H1 (cell line): ENCODE data around the gene ZNF536. TPM values are rescaled to one million over a fixed set of nuclear protein-coding genes. Genes with fewer than 3 reads are reported as not detected.
A peak's percentile ranks its signal among the peaks of the same experiment; 100 is the strongest.

ENCODE experiments used
- CTCF ChIA-PET: fragments of 300-600 bp; sonication (Branson Sonifier 250); formaldehyde crosslinking; loops from one replicate; lab custom pipeline; 2021; ENCODE audit not compliant: partially characterized antibody; lab: Charles Lee
- POLR2A ChIA-PET: fragments of 300-600 bp; sonication (Branson Sonifier 250); formaldehyde crosslinking; loops from one replicate; lab custom pipeline; 2021; ENCODE audit warnings: inconsistent platforms; ENCODE audit not compliant: partially characterized antibody; lab: Charles Lee
- DNase-seq, 2 experiments: peaks; one replicate each; pipeline versions ENCODE4 v3.0.0 to v3.0.0-alpha.2; 2010 to 2022; ENCODE audit warnings: low spot score in 2 of 2, low read depth in 1 of 2, mixed read lengths in 1 of 2
- FAIRE-seq: peaks from 2 replicates; lab custom pipeline; 2011; peaks lifted over from hg19 to GRCh38; lab: Jason Lieb, UNC
- H2AFZ ChIP-seq: 2 replicates; pipeline ENCODE4 v1.8.1; 2012; ENCODE audit warnings: low read length, inconsistent platforms
- H2AK5ac ChIP-seq: 2 replicates; pipeline ENCODE4 v1.6.1; 2013; ENCODE audit warnings: low read depth, low read length
- H2BK120ac ChIP-seq: replicated peaks from 2 replicates; pipeline ENCODE3; 2013; ENCODE audit warnings: low read depth, low read length, inconsistent platforms
- H2BK12ac ChIP-seq: 2 replicates; pipeline ENCODE4 v1.6.1; 2013; ENCODE audit warnings: low read depth, low read length
- H2BK15ac ChIP-seq: 2 replicates; pipeline ENCODE4 v1.6.1; 2013; ENCODE audit warnings: low read length
- H2BK20ac ChIP-seq: 2 replicates; pipeline ENCODE4 v1.6.1; 2013; ENCODE audit warnings: low read length
- H2BK5ac ChIP-seq: 2 replicates; pipeline ENCODE4 v1.6.1; 2013; ENCODE audit warnings: low read depth, low read length
- H3K14ac ChIP-seq: 2 replicates; pipeline ENCODE4 v1.6.1; 2013; ENCODE audit warnings: inconsistent platforms; ENCODE audit not compliant: insufficient read length
- H3K18ac ChIP-seq: 2 replicates; pipeline ENCODE4 v1.6.1; 2013; ENCODE audit warnings: low read length; ENCODE audit errors: extremely low read depth
- H3K23ac ChIP-seq: 2 replicates; pipeline ENCODE4 v1.6.1; 2013; ENCODE audit warnings: inconsistent platforms; ENCODE audit not compliant: insufficient read length
- H3K23me2 ChIP-seq: 2 replicates; pipeline ENCODE4 v1.6.1; 2013; ENCODE audit warnings: low read depth, low read length
- H3K27ac ChIP-seq: 2 replicates; pipeline ENCODE4 v1.6.1; 2011; ENCODE audit warnings: low read depth, low read length, inconsistent platforms
- H3K27me3 ChIP-seq, 4 experiments: replicated peaks in 1 of 4; 1 replicate in 1 of 4; 2 replicates in 3 of 4; pipeline versions ENCODE4 v1.6.1 to v1.8.1; 2011 to 2013; ENCODE audit warnings: low read length in 3 of 4, mild to moderate bottlenecking in 3 of 4, inconsistent platforms in 2 of 4, mixed read lengths in 2 of 4, moderate library complexity in 1 of 4; ENCODE audit not compliant: control insufficient read depth in 3 of 4, insufficient read depth in 3 of 4; ENCODE audit errors: extremely low read depth in 1 of 4
- H3K36me3 ChIP-seq, 4 experiments: 2 replicates each; pipeline versions ENCODE4 v1.6.1 to v1.8.1; 2011 to 2013; ENCODE audit warnings: mild to moderate bottlenecking in 4 of 4, low read length in 3 of 4, moderate library complexity in 2 of 4, control low read depth in 1 of 4, inconsistent platforms in 1 of 4; ENCODE audit not compliant: insufficient read depth in 4 of 4, control insufficient read depth in 2 of 4
- H3K4ac ChIP-seq: replicated peaks from 2 replicates; pipeline ENCODE3; 2013; ENCODE audit warnings: low read length, low read depth, mixed read lengths, inconsistent platforms; ENCODE audit not compliant: insufficient read length
- H3K4me1 ChIP-seq, 4 experiments: replicated peaks in 1 of 4; 1 replicate in 1 of 4; 2 replicates in 3 of 4; pipeline versions ENCODE4 v1.6.1 to v1.8.1; 2011 to 2013; ENCODE audit warnings: low read length in 3 of 4, inconsistent platforms in 2 of 4, mixed read lengths in 1 of 4; ENCODE audit not compliant: insufficient read depth in 4 of 4, control insufficient read depth in 3 of 4
- H3K4me2 ChIP-seq, 2 experiments: 2 replicates each; pipeline versions ENCODE4 v1.6.1 to v1.8.1; 2011 to 2013; ENCODE audit warnings: low read depth in 2 of 2, low read length in 2 of 2, control low read depth in 1 of 2, inconsistent platforms in 1 of 2, mild to moderate bottlenecking in 1 of 2; ENCODE audit not compliant: insufficient read depth in 1 of 2
- H3K4me3 ChIP-seq, 4 experiments: fragments of 200-600, 300-600 bp in 1 of 4; sonication (generic), shearing (Covaris generic), sonication (Bioruptor Twin) in 1 of 4; 2 replicates each; pipeline versions ENCODE4 v1.5.1 to v1.8.1; 2011 to 2016; ENCODE audit warnings: low read length in 4 of 4, low read depth in 3 of 4, control low read depth in 2 of 4, inconsistent platforms in 2 of 4, mild to moderate bottlenecking in 2 of 4, mixed read lengths in 1 of 4, moderate library complexity in 1 of 4; ENCODE audit not compliant: insufficient read depth in 2 of 4; ENCODE audit errors: extremely low read depth in 1 of 4
- H3K56ac ChIP-seq: replicated peaks from 2 replicates; pipeline ENCODE3; 2013; ENCODE audit warnings: low read depth, mild to moderate bottlenecking, mixed read lengths, low read length, inconsistent platforms; ENCODE audit not compliant: insufficient read length
- H3K79me1 ChIP-seq: 2 replicates; pipeline ENCODE4 v1.6.1; 2013; ENCODE audit warnings: low read depth, low read length, control low read depth
- H3K79me2 ChIP-seq, 2 experiments: 2 replicates each; pipeline versions ENCODE4 v1.6.1 to v1.8.1; 2012 to 2013; ENCODE audit warnings: low read length in 2 of 2, mild to moderate bottlenecking in 2 of 2, inconsistent platforms in 1 of 2; ENCODE audit not compliant: insufficient read depth in 2 of 2, control insufficient read depth in 1 of 2
- H3K9ac ChIP-seq, 4 experiments: replicated peaks in 1 of 4; 1 replicate in 1 of 4; 2 replicates in 3 of 4; pipeline versions ENCODE4 v1.6.1 to v1.8.1; 2011 to 2013; ENCODE audit warnings: low read depth in 3 of 4, low read length in 3 of 4, control low read depth in 2 of 4, mild to moderate bottlenecking in 2 of 4, moderate library complexity in 2 of 4, inconsistent platforms in 1 of 4; ENCODE audit errors: extremely low read depth in 1 of 4
- H3K9me3 ChIP-seq, 2 experiments: 2 replicates each; pipeline versions ENCODE4 v1.6.1 to v1.8.1; 2012 to 2013; ENCODE audit warnings: mild to moderate bottlenecking in 2 of 2, moderate library complexity in 2 of 2, control low read depth in 1 of 2, inconsistent platforms in 1 of 2, low read depth in 1 of 2, low read length in 1 of 2, mixed read lengths in 1 of 2; ENCODE audit not compliant: insufficient read depth in 2 of 2
- H4K20me1 ChIP-seq, 2 experiments: replicated peaks in 1 of 2; 2 replicates each; pipeline versions ENCODE3 to v1.8.1; 2011 to 2013; ENCODE audit warnings: inconsistent platforms in 2 of 2, low read length in 2 of 2, mild to moderate bottlenecking in 1 of 2; ENCODE audit not compliant: insufficient read depth in 2 of 2, control insufficient read depth in 1 of 2
- H4K5ac ChIP-seq: 2 replicates; pipeline ENCODE4 v1.6.1; 2013; ENCODE audit warnings: low read length, low read depth, mixed read lengths, inconsistent platforms; ENCODE audit not compliant: insufficient read length
- H4K8ac ChIP-seq: 2 replicates; pipeline ENCODE4 v1.8.0; 2013; ENCODE audit warnings: mild to moderate bottlenecking, moderate library complexity, low read length, inconsistent platforms; ENCODE audit not compliant: insufficient read depth; ENCODE audit errors: extremely low read depth
- H4K91ac ChIP-seq: replicated peaks from 2 replicates; pipeline ENCODE3; 2013; ENCODE audit warnings: low read length, mixed read lengths, inconsistent platforms; ENCODE audit not compliant: insufficient read length
- ASH2L ChIP-seq: fragments of 200-600, 300-600 bp; sonication (generic); IDR thresholded peaks from one replicate; pipeline ENCODE4 v1.7.1; 2017; ENCODE audit warnings: low read length
- ATF3 ChIP-seq: IDR thresholded peaks from 2 replicates; pipeline ENCODE4 v1.6.1; 2011; ENCODE audit warnings: low read depth, mild to moderate bottlenecking, low read length; ENCODE audit not compliant: insufficient read depth
- BCL11A ChIP-seq, 2 experiments: IDR thresholded peaks; one replicate each; pipeline ENCODE4 v1.6.1; 2011; ENCODE audit warnings: low read depth in 2 of 2, low read length in 2 of 2, mild to moderate bottlenecking in 2 of 2
- CBX8 ChIP-seq: fragments of 300-800, 300-1000 bp; sonication (generic); IDR thresholded peaks from 2 replicates; pipeline ENCODE4 v1.7.1; 2016; ENCODE audit warnings: low read depth, low read length, borderline replicate concordance
- EGR1 ChIP-seq: IDR thresholded peaks from 2 replicates; pipeline ENCODE4 v1.6.1; 2011; ENCODE audit warnings: low read depth, low read length, borderline replicate concordance
- FOSL1 ChIP-seq: IDR thresholded peaks from 2 replicates; pipeline ENCODE4 v1.6.1; 2011; ENCODE audit warnings: mild to moderate bottlenecking, low read depth, low read length, moderate library complexity; ENCODE audit not compliant: insufficient read depth
- KDM1A ChIP-seq: fragments of 200-600, 300-600 bp; sonication (generic); IDR thresholded peaks from 2 replicates; pipeline ENCODE4 v1.7.1; 2016; ENCODE audit warnings: mild to moderate bottlenecking, low read length, borderline replicate concordance
- SP2 ChIP-seq: IDR thresholded peaks from 2 replicates; pipeline ENCODE4 v1.6.1; 2012; ENCODE audit warnings: mild to moderate bottlenecking, low read length, inconsistent platforms
- SRF ChIP-seq: IDR thresholded peaks from 2 replicates; pipeline ENCODE4 v1.6.1; 2011; ENCODE audit warnings: mild to moderate bottlenecking, low read depth, low read length, moderate library complexity
- SUZ12 ChIP-seq: fragments of 200-600 bp; sonication (generic); IDR thresholded peaks from 2 replicates; pipeline ENCODE4 v1.6.1; 2012; ENCODE audit warnings: mild to moderate bottlenecking, inconsistent platforms, low read length, moderate library complexity, mixed read lengths
- TAF7 ChIP-seq: optimal IDR thresholded peaks from 2 replicates; pipeline ENCODE3; 2011; ENCODE audit warnings: low read depth, mild to moderate bottlenecking, inconsistent platforms, low read length, moderate library complexity, borderline replicate concordance
- WGBS, 2 experiments: shearing (Covaris generic) in 1 of 2; methylation state at CpG; one replicate each; pipeline versions ENCODE4 v1.1.6 to v1.1.7; 2013 to 2015; ENCODE audit warnings: low lambda C conversion rate in 2 of 2, mixed read lengths in 2 of 2, inconsistent platforms in 1 of 2, low coverage in 1 of 2, missing lambda C conversion rate in 1 of 2; ENCODE audit not compliant: insufficient replicate concordance in 2 of 2, insufficient coverage in 1 of 2, insufficient read length in 1 of 2; ENCODE audit errors: extremely low coverage in 1 of 2, missing lambda C conversion rate in 1 of 2; 5-methylcytosine and 5-hydroxymethylcytosine counted together
- polyA plus RNA-seq, 7 experiments: library from polyadenylated mRNA; depleted of rRNA in 3 of 7; stranded (reverse) in 5 of 7; unstranded in 2 of 7; fragments of >200 nt in 5 of 7; fragments of 200-250 nt in 2 of 7; gene quantifications; 1 replicate in 5 of 7; 2 replicates in 1 of 7; 4 replicates in 1 of 7; pipeline versions ENCODE4 v1.2.1 to v1.2.3, GENCODE V29; 2011 to 2013; ENCODE audit warnings: missing spikeins in 2 of 7, mixed read lengths in 2 of 7
- total RNA-seq: library from RNA; stranded (reverse); fragmentation: NEBNext Ultra II Directional; extraction: Animal tissue kit (Norgen Biotek cat#: 25700); gene quantifications from 2 replicates; pipeline ENCODE4 v1.2.1, GENCODE V29; 2021

ZNF536 gene
- total and polyA plus RNA-seq, 2 of the 8 experiments (the other 6 are each of a cell fraction or from before 2014, with no cell fraction given), result 0.09 to 0.11 TPM

GRCh38 chr19:30367006-30367405, 5.2 kb upstream of the ZNF536 start:
- Histone ChIP-seq H3K27ac (no peak overlapping the region), H3K4me2 (no peak overlapping the region)
- 70% methylated on average over 4 of the region's 7 CpGs; no CpG with 5 or more reads in 1 of the 2 experiments for WGBS, 2 experiments
- TF ChIP-seq ASH2L (no peak), CBX8 (no peak), TAF7 (no peak), BCL11A (IDR thresholded peaks at IDR 0.05; ENCODE audit: low read depth in 2 of 2, low read length in 2 of 2) (no peak), ATF3 (no peak), SUZ12 (no peak), SP2 (no peak), SRF (no peak), FOSL1 (no peak), KDM1A (no peak), EGR1 (no peak)
- TF ChIP-seq, all 59 proteins: peak for 0
- no peak overlapping the region for H3K23ac ChIP-seq
- H3K9ac ChIP-seq, result no peak overlapping the region
- no peak overlapping the region for H3K14ac ChIP-seq
- no peak overlapping the region for H3K56ac ChIP-seq
- DNase-seq, result no peak
- H4K91ac ChIP-seq, result no peak overlapping the region
- no peak overlapping the region for H2BK120ac ChIP-seq
- H3K23me2 ChIP-seq, result no peaks in the 10 kb centered on the region
- 0 out of 2 replicates have a peak overlapping the region, but pooled peaks have one; percentile 5 for H2BK12ac ChIP-seq
- no peak overlapping the region for H4K8ac ChIP-seq
- peaks cover 0 to 6% (median 0%) of the 10 kb centered on the region in 4 experiments; a peak in 2 of 7 replicates for H3K27me3 ChIP-seq
- CTCF ChIA-PET, result no interaction called here
- H3K4me1 ChIP-seq, result peaks cover under 1 to 6% (median 5%) of the 10 kb centered on the region in 4 experiments; a peak in 6 of 7 replicates
- H3K9me3 ChIP-seq, result no peaks in the 10 kb centered on the region
- no peaks in the 10 kb centered on the region for H3K36me3 ChIP-seq
- POLR2A ChIA-PET, result no interaction called here
- no peak overlapping the region for H2BK20ac ChIP-seq
- H3K4me3 ChIP-seq, result no peak overlapping the region
- no peaks in the 10 kb centered on the region for H3K79me2 ChIP-seq
- H2BK15ac ChIP-seq, result no peak overlapping the region
- no peak overlapping the region for H2AFZ ChIP-seq
- H4K5ac ChIP-seq, result no peak overlapping the region
- H3K79me1 ChIP-seq, result no peaks in the 10 kb centered on the region
- H3K18ac ChIP-seq, result no peak overlapping the region
- no peak overlapping the region for H3K4ac ChIP-seq
- no peak overlapping the region for H2BK5ac ChIP-seq
- no peaks in the 10 kb centered on the region for H4K20me1 ChIP-seq
- no peak overlapping the region for H2AK5ac ChIP-seq
- no peak for FAIRE-seq
